T follicular helper cell (primary cell): ENCODE data around the gene SNX25.
A peak's percentile ranks its signal among the peaks of the same experiment; 100 is the strongest.
"Not testable (repeated sequence)": the region's sequence is repeated elsewhere in the genome, so short reads cannot be mapped to it uniquely, and the experiment has no call there.

Experiments
- DNase-seq: peaks from one replicate; pipeline ENCODE4 v3.0.0-alpha.2; 2020; ENCODE audit warnings: low read depth
- total RNA-seq, 2 experiments: gene quantifications; one replicate each; lab custom pipeline; 2026; lab: John Stamatoyannopoulos, UW

Gene SNX25
- 33.2 to 51.2 reads per million in 2 experiments for total RNA-seq

GRCh38 chr4:185209031-185209851 lies at the start of gene SNX25:
SNX25 (plus strand) TSS chr4:185209598; CDS start chr4:185209827, 229 bp downstream.
- DNase-seq: peak; percentile 77

GRCh38 chr4:185165605-185166063 lies 43.8 kb upstream of the SNX25 start:
- DNase-seq: no peak

- DNase-seq: no peak
Observed at GRCh38 chr4:185167234-185167633, 42.2 kb upstream of the SNX25 start.

GRCh38 chr4:185171373-185172071 lies 37.9 kb upstream of the SNX25 start:
- no peak for DNase-seq

- DNase-seq: no peak
Observed at GRCh38 chr4:185179488-185179887, 29.9 kb upstream of the SNX25 start.

- DNase-seq: no peak
Observed at GRCh38 chr4:185182239-185182638, 27.2 kb upstream of the SNX25 start.

- peak; percentile 69 for DNase-seq
Observed at GRCh38 chr4:185183622-185184281, 25.6 kb upstream of the SNX25 start.

GRCh38 chr4:185186769-185187168 lies 22.6 kb upstream of the SNX25 start:
- DNase-seq: no peak

GRCh38 chr4:185189606-185190305 lies 19.6 kb upstream of the SNX25 start:
- no peak for DNase-seq

- no peak for DNase-seq
Observed at GRCh38 chr4:185190306-185190856, 19.0 kb upstream of the SNX25 start.

- DNase-seq: no peak
Observed at GRCh38 chr4:185192059-185192458, 17.3 kb upstream of the SNX25 start.

GRCh38 chr4:185194924-185195888 lies 14.2 kb upstream of the SNX25 start:
- DNase-seq: no peak

- DNase-seq: no peak
Observed at GRCh38 chr4:185196437-185196836, 13.0 kb upstream of the SNX25 start.

GRCh38 chr4:185198189-185198588 lies 11.2 kb upstream of the SNX25 start:
- not testable (repeated sequence) for DNase-seq

GRCh38 chr4:185201977-185202962 lies 7.1 kb upstream of the SNX25 start:
- peak; percentile 45 for DNase-seq

GRCh38 chr4:185202984-185203485 lies 6.4 kb upstream of the SNX25 start:
- no peak for DNase-seq

GRCh38 chr4:185203486-185204237 lies 5.7 kb upstream of the SNX25 start, which contains the start of gene CFAP97:
CFAP97 (minus strand) TSS chr4:185204000; CDS start chr4:185191196, 12,804 bp downstream.
- DNase-seq: peak; percentile 78
